ENCODE measurements around the gene EXOC4.

EXOC4 gene

GRCh38 chr7:134021836-134022235 lies 769.0 kb downstream of the EXOC4 start:
- no peak for DNase-seq

GRCh38 chr7:134022286-134022911 lies 769.5 kb downstream of the EXOC4 start:
- DNase-seq: no peak

- peak; percentile 15 for DNase-seq
Measured at GRCh38 chr7:134024739-134025138, 771.9 kb downstream of the EXOC4 start.

GRCh38 chr7:134028853-134029252 lies 776.0 kb downstream of the EXOC4 start:
- DNase-seq: no peak

GRCh38 chr7:134029743-134030142 lies 776.9 kb downstream of the EXOC4 start:
- DNase-seq: no peak

- DNase-seq: no peak
Measured at GRCh38 chr7:134030460-134030865, 777.6 kb downstream of the EXOC4 start.

GRCh38 chr7:134031835-134032617 lies 779.1 kb downstream of the EXOC4 start:
- DNase-seq: peak; percentile 47

GRCh38 chr7:134034652-134035051 lies 781.8 kb downstream of the EXOC4 start:
- no peak for DNase-seq

GRCh38 chr7:134037991-134038390 lies 785.1 kb downstream of the EXOC4 start:
- DNase-seq: no peak

- no peak for DNase-seq
Measured at GRCh38 chr7:134040988-134041387, 788.1 kb downstream of the EXOC4 start.

- DNase-seq: no peak
Measured at GRCh38 chr7:134041477-134041876, 788.6 kb downstream of the EXOC4 start.

GRCh38 chr7:134042307-134042706 lies 789.4 kb downstream of the EXOC4 start:
- no peak for DNase-seq

- DNase-seq: no peak
Measured at GRCh38 chr7:134044682-134045081, 791.8 kb downstream of the EXOC4 start.

GRCh38 chr7:134045716-134046115 lies 792.8 kb downstream of the EXOC4 start:
- DNase-seq: no peak

GRCh38 chr7:134046594-134047128 lies 793.8 kb downstream of the EXOC4 start:
- DNase-seq: no peak

GRCh38 chr7:134047675-134048074 lies 794.8 kb downstream of the EXOC4 start:
- DNase-seq: no peak

GRCh38 chr7:134048166-134048565 lies 795.3 kb downstream of the EXOC4 start:
- no peak for DNase-seq

GRCh38 chr7:134051020-134051419 lies 798.1 kb downstream of the EXOC4 start:
- DNase-seq: no peak

- DNase-seq: no peak
Measured at GRCh38 chr7:134056816-134057215, 803.9 kb downstream of the EXOC4 start.

GRCh38 chr7:134058521-134058920 lies 805.6 kb downstream of the EXOC4 start:
- no peak for DNase-seq

- DNase-seq: no peak
Measured at GRCh38 chr7:134058980-134059379, 806.1 kb downstream of the EXOC4 start.

- DNase-seq: no peak
Measured at GRCh38 chr7:134059921-134060320, 807.0 kb downstream of the EXOC4 start.

GRCh38 chr7:134060874-134061273 lies 808.0 kb downstream of the EXOC4 start:
- DNase-seq: no peak

GRCh38 chr7:134062460-134062859 lies 809.6 kb downstream of the EXOC4 start:
- no peak for DNase-seq
